GM12864 (cell line): ENCODE measurements around the gene KCNK18.
"Not testable (repeated sequence)": the region's sequence is repeated elsewhere in the genome, so short reads cannot be mapped to it uniquely, and the experiment has no call there.

Source experiments
- DNase-seq: peaks from one replicate; pipeline ENCODE4 v3.0.0-alpha.2; 2011; ENCODE audit warnings: low read depth
- H3K4me3 ChIP-seq: 2 replicates; pipeline ENCODE4 v1.5.1; 2011; ENCODE audit warnings: mild to moderate bottlenecking, low read depth, low read length, control low read depth
- CTCF ChIP-seq: IDR thresholded peaks from 2 replicates; pipeline ENCODE4 v1.5.1; 2011; ENCODE audit warnings: low read depth, mild to moderate bottlenecking, moderate library complexity, low read length, control low read depth, inconsistent platforms; ENCODE audit errors: missing control alignments

The KCNK18 gene

DNA sequence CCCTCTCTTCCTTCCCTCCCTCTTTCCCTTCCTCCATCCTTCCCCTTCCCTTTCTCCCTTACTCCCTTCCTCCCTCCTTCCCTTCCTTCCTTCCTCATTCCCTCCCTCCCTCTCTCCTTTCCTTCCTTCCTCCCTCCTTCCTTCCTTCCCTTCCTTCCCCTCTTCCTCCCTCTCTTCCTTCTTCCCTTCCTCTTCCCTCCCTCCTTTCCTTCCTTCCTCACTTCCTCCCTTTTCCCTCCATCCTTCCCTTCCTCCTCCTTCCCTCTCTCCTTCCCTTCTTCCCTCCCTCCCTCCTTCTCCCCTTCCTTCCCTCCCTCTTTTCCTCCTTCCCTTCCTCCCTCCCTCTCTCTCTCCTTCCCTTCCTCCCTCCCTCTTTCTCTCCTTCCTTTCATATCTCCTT lies 30.9 kb downstream of the KCNK18 start:
- no peak for TF ChIP-seq CTCF
- DNase-seq: no peak
- no peak overlapping the region for H3K4me3 ChIP-seq

DNA sequence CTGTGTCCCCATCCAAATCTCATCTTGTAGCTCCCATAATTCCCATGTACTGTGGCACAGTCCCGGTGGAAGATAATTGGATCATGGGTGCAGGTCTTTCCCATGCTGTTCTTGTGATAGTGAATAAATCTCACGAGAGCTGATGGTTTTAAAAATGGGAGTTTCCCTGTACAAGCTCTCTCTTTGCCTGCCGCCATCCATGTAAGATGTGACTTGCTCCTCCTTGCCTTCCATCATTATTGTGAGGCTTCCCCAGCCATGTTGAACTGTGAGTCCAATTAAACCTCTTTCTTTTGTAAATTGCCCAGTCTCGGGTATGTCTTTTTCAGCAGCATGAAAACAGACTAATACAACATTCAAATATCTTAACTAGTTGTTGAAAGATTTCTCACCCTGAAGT lies 32.8 kb downstream of the KCNK18 start:
- H3K4me3 ChIP-seq, DNase-seq: not testable (repeated sequence)

DNA sequence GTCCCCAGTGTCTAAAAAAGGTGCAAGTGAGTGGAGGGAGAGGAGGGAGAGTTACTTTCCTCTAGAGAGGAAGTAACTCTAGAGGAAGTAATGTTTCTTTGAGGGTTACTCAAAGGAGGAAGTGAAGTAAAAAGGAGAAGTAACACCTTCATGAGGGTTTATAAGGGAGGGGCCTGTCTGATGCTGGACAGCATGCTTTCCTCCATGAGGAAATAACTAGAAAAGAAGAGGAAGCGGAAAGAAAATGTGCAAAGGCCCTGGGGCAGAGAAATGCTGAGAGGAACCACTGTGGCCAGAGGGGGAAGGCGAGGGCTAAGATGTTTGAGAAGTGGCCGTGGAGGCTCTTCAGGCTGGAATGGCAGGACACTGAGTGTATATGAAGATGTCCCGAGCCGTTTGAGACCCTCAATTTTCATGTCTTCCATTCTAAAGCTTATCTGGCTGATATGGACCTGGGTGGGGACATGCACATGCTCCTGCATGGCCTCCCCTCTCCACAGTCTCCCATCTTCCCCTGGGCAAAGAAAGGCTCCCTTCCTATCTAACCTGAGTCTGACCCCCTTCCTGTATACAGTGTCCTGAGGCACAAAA lies 40.2 kb downstream of the KCNK18 start:
- TF ChIP-seq CTCF: no peak
- H3K4me3 ChIP-seq: no peak overlapping the region
- DNase-seq: no peak

DNA sequence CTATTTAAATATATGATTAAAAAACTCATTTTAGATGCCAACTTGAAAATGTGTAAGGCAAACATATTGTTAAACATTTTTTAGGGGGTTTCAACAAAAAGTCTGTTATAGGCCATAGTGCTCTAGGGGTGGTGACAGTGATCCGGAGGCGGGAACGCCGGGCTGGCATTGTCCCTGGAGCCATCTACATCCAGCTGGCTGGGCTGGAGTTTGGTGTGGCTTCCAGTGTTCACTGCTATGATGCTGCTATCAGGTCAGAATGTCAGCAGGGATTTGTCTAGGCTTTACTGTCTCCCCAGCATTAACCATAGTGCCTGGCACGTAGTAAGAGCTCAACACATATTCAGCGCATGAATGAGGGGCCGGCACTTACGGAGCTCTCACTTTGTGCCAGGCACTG lies 41.8 kb downstream of the KCNK18 start:
- no peak for TF ChIP-seq CTCF
- H3K4me3 ChIP-seq: no peak overlapping the region
- no peak for DNase-seq

- no peak for DNase-seq
- H3K4me3 ChIP-seq: no peak overlapping the region
- TF ChIP-seq CTCF: no peak
Measured at GRCh38 chr10:117239721-117240620, 42.7 kb downstream of the KCNK18 start.

GRCh38 chr10:117240621-117241529 lies 43.6 kb downstream of the KCNK18 start, which contains the start of gene SLC18A2:
Gene SLC18A2, plus strand, starts transcription at chr10:117241114. Its CDS starts 580 bp downstream, at chr10:117241694.
- H3K4me3 ChIP-seq: no peak within 1 kb of the TSS
- DNase-seq: no peak
- TF ChIP-seq CTCF: no peak
